Measurements from ENCODE around the gene IQSEC3.
"Not testable (repeated sequence)": the region's sequence is repeated elsewhere in the genome, so short reads cannot be mapped to it uniquely, and the experiment has no call there.

The IQSEC3 gene

GRCh38 chr12:66428-66781, at the start of gene IQSEC3:
IQSEC3 (plus strand) TSS chr12:66767; CDS start chr12:66883, 116 bp downstream.
- FAIRE-seq, result not testable (repeated sequence)

- FAIRE-seq, result not testable (repeated sequence)
Measured at GRCh38 chr12:17370-18340, 48.9 kb upstream of the IQSEC3 start.

GRCh38 chr12:18821-19567, 47.6 kb upstream of the IQSEC3 start:
- FAIRE-seq, result not testable (repeated sequence)

GRCh38 chr12:19906-20305, 46.7 kb upstream of the IQSEC3 start:
- not testable (repeated sequence) for FAIRE-seq

DNA sequence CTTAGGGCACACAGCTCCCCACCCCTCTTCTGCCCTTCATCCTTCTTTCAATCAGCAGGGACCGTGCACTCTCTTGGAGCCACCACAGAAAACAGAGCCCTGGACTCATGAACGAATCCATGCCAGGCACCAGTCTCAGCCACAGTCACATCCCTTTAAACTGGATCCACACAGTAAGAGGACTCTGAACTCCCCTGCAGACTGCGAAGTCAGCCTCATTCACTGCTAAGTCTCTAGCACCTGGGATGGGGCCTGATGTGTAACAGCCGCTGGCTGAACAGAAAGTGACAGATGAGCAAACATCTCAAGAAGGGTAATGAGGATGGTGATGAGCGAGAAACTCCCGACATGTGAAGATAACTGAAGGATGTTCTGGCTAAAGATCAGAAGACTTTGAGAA, 45.8 kb upstream of the IQSEC3 start:
- FAIRE-seq, result no peak

GRCh38 chr12:21301-22189, 45.0 kb upstream of the IQSEC3 start:
- no peak for FAIRE-seq

GRCh38 chr12:22190-22529, 44.4 kb upstream of the IQSEC3 start:
- FAIRE-seq, result no peak

DNA sequence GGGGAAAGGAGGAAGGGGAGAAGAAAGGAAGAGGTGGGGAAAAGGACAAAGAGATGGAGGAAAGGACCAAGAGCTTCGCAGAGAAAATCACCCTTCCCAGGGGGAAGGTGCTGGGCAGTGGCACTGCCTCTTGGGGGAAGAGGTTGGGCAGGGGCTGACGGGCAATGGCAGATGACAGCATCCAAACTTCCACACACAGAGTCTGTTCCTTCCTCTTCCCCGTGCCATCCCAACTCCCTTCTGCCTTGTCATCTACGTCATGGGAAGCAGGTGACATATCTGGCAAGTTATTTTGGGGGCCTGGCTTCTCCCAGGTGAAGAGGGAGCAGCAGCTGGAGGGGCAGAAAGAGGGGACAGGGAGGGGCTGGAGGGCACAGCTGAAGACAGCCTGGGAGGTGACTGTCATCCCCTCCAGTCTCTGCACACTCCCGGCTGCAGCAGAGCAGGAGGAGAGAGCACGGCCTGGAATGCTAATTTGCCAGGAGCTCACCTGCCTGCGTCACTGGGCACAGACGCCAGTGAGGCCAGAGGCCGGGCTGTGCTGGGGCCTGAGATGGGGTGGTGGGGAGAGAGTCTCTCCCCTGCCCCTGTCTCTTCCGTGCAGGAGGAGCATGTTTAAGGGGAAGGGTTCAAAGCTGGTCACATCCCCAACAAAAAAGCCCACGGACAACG, 43.9 kb upstream of the IQSEC3 start:
- no peak for FAIRE-seq

- FAIRE-seq, result not testable (repeated sequence)
Measured at GRCh38 chr12:27904-28303, 38.7 kb upstream of the IQSEC3 start.

- not testable (repeated sequence) for FAIRE-seq
Measured at GRCh38 chr12:38775-39174, 27.8 kb upstream of the IQSEC3 start.

GRCh38 chr12:39555-40265, 26.9 kb upstream of the IQSEC3 start:
- FAIRE-seq, result not testable (repeated sequence)

DNA sequence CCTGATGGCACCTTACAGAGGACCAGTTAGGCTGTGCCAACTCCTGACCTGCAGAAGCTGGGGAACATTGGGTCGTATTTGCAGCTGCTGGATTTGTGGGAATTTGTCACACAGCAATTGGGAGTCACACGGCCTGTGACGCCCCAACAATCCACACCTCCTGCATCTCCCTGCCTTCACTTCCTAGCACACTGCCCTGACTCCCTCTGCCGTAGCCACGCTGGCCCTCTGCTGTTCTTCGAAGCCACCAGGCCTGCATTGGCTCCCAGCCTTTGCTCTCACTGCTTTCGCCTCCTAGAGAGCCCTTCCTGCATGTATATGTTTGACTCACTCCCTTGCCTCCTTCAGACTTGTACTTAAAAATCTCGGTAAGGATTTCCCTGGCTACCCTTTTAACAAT, 22.2 kb upstream of the IQSEC3 start:
- not testable (repeated sequence) for FAIRE-seq

DNA sequence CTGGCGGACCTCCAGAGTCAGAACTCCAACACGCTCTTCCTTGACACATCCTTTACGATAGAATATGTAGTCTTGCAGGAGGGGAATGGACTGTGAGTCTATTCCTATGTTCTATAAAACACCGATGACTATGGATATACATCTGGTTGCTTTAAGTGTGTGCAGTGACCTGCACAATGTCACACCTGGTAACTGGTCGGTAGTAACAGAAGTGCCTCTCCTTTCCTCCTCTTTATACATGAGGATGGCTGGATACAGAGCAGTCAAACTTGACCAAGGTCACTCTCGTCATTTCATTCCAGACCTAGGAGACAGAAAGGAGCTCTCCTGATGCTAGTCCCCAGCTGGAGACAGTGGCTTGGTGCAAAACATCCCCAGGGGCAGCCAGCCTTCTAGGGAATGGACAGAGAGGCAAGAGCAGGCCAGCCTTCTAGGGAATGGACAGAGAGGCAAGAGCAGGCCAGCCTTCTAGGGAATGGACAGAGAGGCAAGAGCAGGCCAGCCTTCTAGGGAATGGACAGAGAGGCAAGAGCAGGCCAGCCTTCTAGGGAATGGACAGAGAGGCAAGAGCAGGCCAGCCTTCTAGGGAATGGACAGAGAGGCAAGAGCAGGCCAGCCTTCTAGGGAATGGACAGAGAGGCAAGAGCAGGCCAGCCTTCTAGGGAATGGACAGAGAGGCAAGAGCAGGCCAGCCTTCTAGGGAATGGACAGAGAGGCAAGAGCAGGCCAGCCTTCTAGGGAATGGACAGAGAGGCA, 21.2 kb upstream of the IQSEC3 start:
- not testable (repeated sequence) for FAIRE-seq

DNA sequence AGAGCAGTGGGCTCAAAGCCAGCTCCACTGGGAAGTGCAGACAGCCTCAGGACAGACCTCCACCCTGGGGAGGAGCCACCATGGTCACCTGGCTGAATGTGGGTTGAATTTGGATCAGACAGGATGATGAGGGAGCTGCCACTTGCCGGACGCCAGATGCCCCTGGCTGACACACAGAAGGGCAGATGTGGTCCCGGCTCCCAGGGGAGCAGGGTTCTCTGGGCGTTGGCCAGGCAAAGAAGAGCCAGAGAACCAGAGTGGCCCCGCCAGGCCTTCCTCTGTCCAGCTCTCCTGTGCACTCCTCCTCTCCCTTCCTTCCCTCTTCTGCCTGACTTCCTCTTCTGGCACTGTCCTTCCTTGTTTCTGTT, 20.6 kb upstream of the IQSEC3 start:
- FAIRE-seq, result not testable (repeated sequence)

- not testable (repeated sequence) for FAIRE-seq
Measured at GRCh38 chr12:46542-46941, 20.0 kb upstream of the IQSEC3 start.

- FAIRE-seq, result not testable (repeated sequence)
Measured at GRCh38 chr12:47699-48226, 18.8 kb upstream of the IQSEC3 start.

DNA sequence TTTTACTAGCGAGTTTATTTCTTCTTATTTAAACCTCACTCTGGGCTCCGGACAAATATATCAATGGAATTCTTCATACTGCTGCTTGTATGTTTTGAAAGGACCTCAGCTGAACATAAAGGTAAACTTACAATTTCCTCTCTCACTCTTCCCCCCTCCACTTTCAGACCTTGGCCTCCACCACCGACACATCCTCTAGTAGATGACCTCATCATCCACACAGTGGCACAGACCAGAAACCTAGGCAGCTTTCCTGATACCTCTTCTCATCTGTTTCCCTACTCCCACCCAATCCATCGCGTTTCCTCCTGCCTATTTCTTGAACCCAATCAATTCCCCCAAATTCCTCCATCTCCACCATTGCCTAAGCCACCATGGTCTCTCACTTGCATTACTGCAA, 17.4 kb upstream of the IQSEC3 start:
- not testable (repeated sequence) for FAIRE-seq

- not testable (repeated sequence) for FAIRE-seq
Measured at GRCh38 chr12:51087-51486, 15.5 kb upstream of the IQSEC3 start.

DNA sequence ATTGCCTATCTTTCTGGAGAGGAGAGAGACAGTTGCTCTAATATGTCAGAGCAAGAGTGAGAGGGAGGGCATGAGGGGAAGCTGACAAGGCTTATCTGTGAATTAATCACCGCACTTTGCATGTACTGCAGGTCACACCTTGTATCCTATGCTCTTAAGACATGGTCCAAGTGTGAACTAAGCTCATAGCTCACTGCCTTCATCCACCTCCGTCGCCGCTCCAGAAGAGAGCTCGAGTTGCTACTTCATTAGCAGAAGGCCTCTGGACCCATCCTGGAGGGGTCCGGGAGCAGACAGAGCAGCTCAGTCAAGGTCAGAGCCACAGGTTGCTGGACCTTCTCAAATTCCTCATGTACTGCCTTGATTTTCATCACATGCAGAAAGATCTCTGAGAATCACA, 14.6 kb upstream of the IQSEC3 start:
- not testable (repeated sequence) for FAIRE-seq

DNA sequence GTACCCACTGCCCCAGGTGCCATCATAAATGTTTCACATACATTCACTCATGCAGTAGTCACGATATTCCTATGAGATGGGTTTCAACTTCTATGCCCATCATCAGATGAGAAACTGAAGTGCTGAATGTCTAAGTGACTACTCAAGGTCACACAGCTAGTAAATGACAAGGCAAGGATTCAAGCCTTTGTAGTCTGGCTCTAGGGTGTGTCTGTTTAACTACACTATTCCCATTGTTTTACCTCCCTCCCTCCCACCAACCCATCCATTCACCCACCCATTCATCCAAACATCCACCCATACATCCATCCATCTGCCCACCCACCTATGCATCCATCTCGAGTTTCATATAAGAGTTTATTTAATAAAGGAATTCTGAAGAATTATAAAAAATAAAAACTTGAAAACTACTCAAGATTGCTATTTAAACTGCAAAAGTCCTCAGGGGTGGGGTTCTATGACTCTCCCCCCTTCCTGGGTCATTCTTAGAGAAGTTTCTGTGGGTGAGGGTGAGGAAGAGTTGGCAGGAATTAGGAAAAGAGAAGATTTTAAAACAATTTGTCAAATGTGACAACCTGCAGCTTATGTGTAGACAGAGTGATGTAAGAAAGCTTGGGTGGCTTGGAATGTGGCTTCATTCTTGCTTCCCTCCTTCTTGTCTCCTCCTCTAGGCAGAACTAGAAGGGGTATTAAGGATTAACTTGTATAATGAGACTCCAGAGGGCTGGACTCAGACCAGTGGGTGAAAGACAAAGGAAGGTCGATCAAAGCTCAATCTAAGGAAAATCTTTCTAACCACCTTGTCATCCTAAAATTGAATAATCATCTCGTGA, 13.4 kb upstream of the IQSEC3 start:
- not testable (repeated sequence) for FAIRE-seq

All from islet of Langerhans (tissue), 1 donor.